GM12878 (cell line): ENCODE results near the gene B3GNT3. TPM values are rescaled to one million over a fixed set of nuclear protein-coding genes. Genes with fewer than 3 reads are reported as not detected.

ENCODE experiments used
- ASH2L ChIP-seq: fragments of 300-600, 200-600 bp; sonication (generic); IDR thresholded peaks from 2 replicates; pipeline ENCODE4 v1.6.1; 2017; ENCODE audit warnings: low read depth, mild to moderate bottlenecking, borderline replicate concordance
- CEBPB ChIP-seq, 2 experiments: fragments of 150-350 bp in 1 of 2; IDR thresholded peaks; 2 replicates each; pipeline ENCODE4 v1.6.1; 2012 to 2014; ENCODE audit warnings: low read depth in 2 of 2, low read length in 2 of 2, borderline replicate concordance in 1 of 2, inconsistent platforms in 1 of 2
- DPF2 ChIP-seq: fragments of 450-650 bp; IDR thresholded peaks from 2 replicates; pipeline ENCODE4 v1.6.1; 2017; ENCODE audit warnings: mild to moderate bottlenecking
- ETV6 ChIP-seq, 2 experiments: fragments of 450-650 bp in 1 of 2; IDR thresholded peaks in 1 of 2; conservative IDR thresholded peaks in 1 of 2; 2 replicates each; pipeline ENCODE4 v1.6.1; 2014; ENCODE audit warnings: antibody characterized with exemption in 1 of 2, borderline replicate concordance in 1 of 2, low read depth in 1 of 2, mild to moderate bottlenecking in 1 of 2, moderate library complexity in 1 of 2
- FOXK2 ChIP-seq: fragments of 450-650 bp; IDR thresholded peaks from 2 replicates; pipeline ENCODE4 v1.6.1; 2017; ENCODE audit warnings: mild to moderate bottlenecking, moderate library complexity
- HDAC2 ChIP-seq: fragments of 200-600 bp; sonication (generic); IDR thresholded peaks from 2 replicates; pipeline ENCODE4 v1.6.1; 2017
- IKZF2 ChIP-seq, 2 experiments: fragments of 450-650 bp; IDR thresholded peaks; 2 replicates each; pipeline ENCODE4 v1.6.1; 2017; ENCODE audit warnings: mild to moderate bottlenecking in 2 of 2, moderate library complexity in 2 of 2
- IRF3 ChIP-seq: fragments of 450-650 bp; IDR thresholded peaks from 2 replicates; pipeline ENCODE4 v1.6.1; 2014; ENCODE audit warnings: mild to moderate bottlenecking
- MYC ChIP-seq: IDR thresholded peaks from 2 replicates; pipeline ENCODE4 v1.6.1; 2011; ENCODE audit warnings: mild to moderate bottlenecking, low read length, moderate library complexity, inconsistent platforms; ENCODE audit not compliant: insufficient read depth, insufficient replicate concordance, insufficient read length, severe bottlenecking
- NR2C1 ChIP-seq: fragments of 450-650 bp; IDR thresholded peaks from 2 replicates; pipeline ENCODE4 v1.6.1; 2017; ENCODE audit warnings: antibody characterized with exemption, mild to moderate bottlenecking, moderate library complexity
- POLR2AphosphoS5 ChIP-seq: IDR thresholded peaks from 2 replicates; pipeline ENCODE4 v1.6.1; 2011; ENCODE audit warnings: mild to moderate bottlenecking, low read length, inconsistent platforms
- RCOR1 ChIP-seq: conservative IDR thresholded peaks from 2 replicates; pipeline ENCODE4 v1.6.1; 2012; ENCODE audit warnings: low read depth, low read length, improper control_type of control experiment
- SIX5 ChIP-seq: IDR thresholded peaks from 2 replicates; pipeline ENCODE4 v1.6.1; 2011; ENCODE audit warnings: mild to moderate bottlenecking, low read depth, low read length, moderate library complexity; ENCODE audit not compliant: severe bottlenecking
- SMAD1 ChIP-seq: fragments of 450-650 bp; IDR thresholded peaks from 2 replicates; pipeline ENCODE4 v1.6.1; 2018; ENCODE audit warnings: mild to moderate bottlenecking, low read depth; ENCODE audit not compliant: partially characterized antibody
- WRNIP1 ChIP-seq: IDR thresholded peaks from 2 replicates; pipeline ENCODE4 v1.6.1; 2011; ENCODE audit warnings: low read depth, low read length, improper control_type of control experiment, borderline replicate concordance
- ZNF207 ChIP-seq: fragments of 450-650 bp; IDR thresholded peaks from 2 replicates; pipeline ENCODE4 v1.6.1; 2014; ENCODE audit warnings: antibody characterized with exemption, mild to moderate bottlenecking, borderline replicate concordance
- ZNF384 ChIP-seq: IDR thresholded peaks from 2 replicates; pipeline ENCODE4 v1.6.1; 2012; ENCODE audit warnings: low read depth, mild to moderate bottlenecking, low read length, improper control_type of control experiment, borderline replicate concordance
- polyA plus RNA-seq, 11 experiments: library from polyadenylated mRNA; depleted of rRNA in 4 of 11; unstranded in 6 of 11; stranded (reverse) in 5 of 11; fragments of >200 nt; fragmentation: Nextera tagmentation in 4 of 11; fragmentation: Illumina TruSeq in 1 of 11; extraction: Ambion mirVana in 4 of 11; extraction: Trizol in 1 of 11; gene quantifications; 1 replicate in 1 of 11; 2 replicates in 10 of 11; pipeline versions ENCODE4 v1.2.1 to v1.2.3, GENCODE V29; 2011 to 2016; ENCODE audit warnings: inconsistent platforms in 2 of 11, missing spikeins in 2 of 11, low read depth in 1 of 11
- total RNA-seq, 4 experiments: library from RNA; depleted of rRNA in 3 of 4; stranded (reverse); fragments of >200 nt in 3 of 4; fragmentation: Illumina TruSeq in 1 of 4; extraction: Trizol in 1 of 4; gene quantifications; 2 replicates each; pipeline versions ENCODE4 v1.2.1 to v1.2.3, GENCODE V29; 2013 to 2021
- TF ChIP-seq, protein P1 (sequence below): IDR thresholded peaks from 2 replicates; pipeline ENCODE4 v1.6.1; 2011; ENCODE audit warnings: low read depth, mild to moderate bottlenecking, low read length, moderate library complexity, borderline replicate concordance; ENCODE audit errors: extremely low read depth
- TF ChIP-seq, protein P2 (sequence below): fragments of 450-650 bp; IDR thresholded peaks from 2 replicates; pipeline ENCODE4 v1.6.1; 2016; ENCODE audit warnings: mild to moderate bottlenecking, moderate library complexity, borderline replicate concordance
- TF ChIP-seq, protein P3 (sequence below): fragments of 450-650 bp; formaldehyde crosslinking; IDR thresholded peaks from 2 replicates; pipeline ENCODE4 v1.5.0; 2022; ENCODE audit warnings: mild to moderate bottlenecking, missing genetic modification characterization

Gene B3GNT3
- total and polyA plus RNA-seq, 10 of the 15 experiments (the other 5 are each of a cell fraction or from before 2014, with no cell fraction given), result not detected

GRCh38 chr19:17847538-17848366, 52.8 kb downstream of the B3GNT3 start, which contains the start of gene JAK3 (continued):
- peak; percentile 80 to 85 for TF ChIP-seq IKZF2 (IDR thresholded peaks at IDR 0.05)
- no peak for TF ChIP-seq MYC
- TF ChIP-seq IRF3, result no peak
- TF ChIP-seq, protein P1, sequence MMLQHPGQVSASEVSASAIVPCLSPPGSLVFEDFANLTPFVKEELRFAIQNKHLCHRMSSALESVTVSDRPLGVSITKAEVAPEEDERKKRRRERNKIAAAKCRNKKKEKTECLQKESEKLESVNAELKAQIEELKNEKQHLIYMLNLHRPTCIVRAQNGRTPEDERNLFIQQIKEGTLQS, result no peak
- TF ChIP-seq, protein P2, sequence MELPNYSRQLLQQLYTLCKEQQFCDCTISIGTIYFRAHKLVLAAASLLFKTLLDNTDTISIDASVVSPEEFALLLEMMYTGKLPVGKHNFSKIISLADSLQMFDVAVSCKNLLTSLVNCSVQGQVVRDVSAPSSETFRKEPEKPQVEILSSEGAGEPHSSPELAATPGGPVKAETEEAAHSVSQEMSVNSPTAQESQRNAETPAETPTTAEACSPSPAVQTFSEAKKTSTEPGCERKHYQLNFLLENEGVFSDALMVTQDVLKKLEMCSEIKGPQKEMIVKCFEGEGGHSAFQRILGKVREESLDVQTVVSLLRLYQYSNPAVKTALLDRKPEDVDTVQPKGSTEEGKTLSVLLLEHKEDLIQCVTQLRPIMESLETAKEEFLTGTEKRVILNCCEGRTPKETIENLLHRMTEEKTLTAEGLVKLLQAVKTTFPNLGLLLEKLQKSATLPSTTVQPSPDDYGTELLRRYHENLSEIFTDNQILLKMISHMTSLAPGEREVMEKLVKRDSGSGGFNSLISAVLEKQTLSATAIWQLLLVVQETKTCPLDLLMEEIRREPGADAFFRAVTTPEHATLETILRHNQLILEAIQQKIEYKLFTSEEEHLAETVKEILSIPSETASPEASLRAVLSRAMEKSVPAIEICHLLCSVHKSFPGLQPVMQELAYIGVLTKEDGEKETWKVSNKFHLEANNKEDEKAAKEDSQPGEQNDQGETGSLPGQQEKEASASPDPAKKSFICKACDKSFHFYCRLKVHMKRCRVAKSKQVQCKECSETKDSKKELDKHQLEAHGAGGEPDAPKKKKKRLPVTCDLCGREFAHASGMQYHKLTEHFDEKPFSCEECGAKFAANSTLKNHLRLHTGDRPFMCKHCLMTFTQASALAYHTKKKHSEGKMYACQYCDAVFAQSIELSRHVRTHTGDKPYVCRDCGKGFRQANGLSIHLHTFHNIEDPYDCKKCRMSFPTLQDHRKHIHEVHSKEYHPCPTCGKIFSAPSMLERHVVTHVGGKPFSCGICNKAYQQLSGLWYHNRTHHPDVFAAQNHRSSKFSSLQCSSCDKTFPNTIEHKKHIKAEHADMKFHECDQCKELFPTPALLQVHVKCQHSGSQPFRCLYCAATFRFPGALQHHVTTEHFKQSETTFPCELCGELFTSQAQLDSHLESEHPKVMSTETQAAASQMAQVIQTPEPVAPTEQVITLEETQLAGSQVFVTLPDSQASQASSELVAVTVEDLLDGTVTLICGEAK, result peak; percentile 68; the same call in 1 of the 2 replicates
- no peak for TF ChIP-seq HDAC2
- TF ChIP-seq FOXK2, result no peak
- peak; percentile 39 for TF ChIP-seq SMAD1
- TF ChIP-seq ETV6 (conservative IDR thresholded peaks at IDR 0.05 in 1 of 2, IDR thresholded peaks at IDR 0.05 in 1 of 2; ENCODE audit: borderline replicate concordance in 1 of 2, low read depth in 1 of 2), result peak in 1 of 2 experiments; percentile 76; a peak in 1 of 4 replicates
- no peak for TF ChIP-seq CEBPB (IDR thresholded peaks at IDR 0.05; ENCODE audit: borderline replicate concordance in 1 of 2, low read depth in 2 of 2, low read length in 2 of 2)
- 0 out of 2 replicates have a peak, but pooled peaks have one; percentile 51 for TF ChIP-seq WRNIP1
- peak; percentile 80; the same call in 1 of the 2 replicates for TF ChIP-seq ZNF207
- TF ChIP-seq RCOR1, result no peak
- TF ChIP-seq SIX5, result no peak
- no peak for TF ChIP-seq NR2C1
- TF ChIP-seq POLR2AphosphoS5, result peak; percentile 85
- TF ChIP-seq ASH2L, result no peak
- TF ChIP-seq ZNF384, result no peak
- TF ChIP-seq, protein P3, sequence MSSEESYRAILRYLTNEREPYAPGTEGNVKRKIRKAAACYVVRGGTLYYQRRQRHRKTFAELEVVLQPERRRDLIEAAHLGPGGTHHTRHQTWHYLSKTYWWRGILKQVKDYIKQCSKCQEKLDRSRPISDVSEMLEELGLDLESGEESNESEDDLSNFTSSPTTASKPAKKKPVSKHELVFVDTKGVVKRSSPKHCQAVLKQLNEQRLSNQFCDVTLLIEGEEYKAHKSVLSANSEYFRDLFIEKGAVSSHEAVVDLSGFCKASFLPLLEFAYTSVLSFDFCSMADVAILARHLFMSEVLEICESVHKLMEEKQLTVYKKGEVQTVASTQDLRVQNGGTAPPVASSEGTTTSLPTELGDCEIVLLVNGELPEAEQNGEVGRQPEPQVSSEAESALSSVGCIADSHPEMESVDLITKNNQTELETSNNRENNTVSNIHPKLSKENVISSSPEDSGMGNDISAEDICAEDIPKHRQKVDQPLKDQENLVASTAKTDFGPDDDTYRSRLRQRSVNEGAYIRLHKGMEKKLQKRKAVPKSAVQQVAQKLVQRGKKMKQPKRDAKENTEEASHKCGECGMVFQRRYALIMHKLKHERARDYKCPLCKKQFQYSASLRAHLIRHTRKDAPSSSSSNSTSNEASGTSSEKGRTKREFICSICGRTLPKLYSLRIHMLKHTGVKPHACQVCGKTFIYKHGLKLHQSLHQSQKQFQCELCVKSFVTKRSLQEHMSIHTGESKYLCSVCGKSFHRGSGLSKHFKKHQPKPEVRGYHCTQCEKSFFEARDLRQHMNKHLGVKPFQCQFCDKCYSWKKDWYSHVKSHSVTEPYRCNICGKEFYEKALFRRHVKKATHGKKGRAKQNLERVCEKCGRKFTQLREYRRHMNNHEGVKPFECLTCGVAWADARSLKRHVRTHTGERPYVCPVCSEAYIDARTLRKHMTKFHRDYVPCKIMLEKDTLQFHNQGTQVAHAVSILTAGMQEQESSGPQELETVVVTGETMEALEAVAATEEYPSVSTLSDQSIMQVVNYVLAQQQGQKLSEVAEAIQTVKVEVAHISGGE, result no peak
- TF ChIP-seq DPF2, result peak; percentile 71
